GM06990 (cell line): ENCODE results near the gene MAP7D2.

Source experiments
- DNase-seq: peaks from one replicate; pipeline ENCODE4 v3.0.0-alpha.2; 2011; ENCODE audit not compliant: insufficient read length; ENCODE audit errors: extremely low read depth
- H3K27me3 ChIP-seq: replicated peaks from 2 replicates; pipeline ENCODE4 v1.6.0; 2011; ENCODE audit warnings: low read length; ENCODE audit not compliant: control insufficient read depth, insufficient read depth
- H3K36me3 ChIP-seq: 2 replicates; pipeline ENCODE4 v1.5.1; 2011; ENCODE audit warnings: low read length; ENCODE audit not compliant: control insufficient read depth, insufficient read depth
- H3K4me3 ChIP-seq: replicated peaks from 2 replicates; pipeline ENCODE4 v1.5.1; 2011; ENCODE audit warnings: low read depth, mild to moderate bottlenecking, control low read depth, low read length
- TF ChIP-seq, protein P1 (sequence below): IDR thresholded peaks from 2 replicates; pipeline ENCODE4 v1.5.1; 2011; ENCODE audit warnings: low read length, control low read depth, mild to moderate bottlenecking, inconsistent platforms; ENCODE audit not compliant: insufficient read depth, poor library complexity, severe bottlenecking

Gene MAP7D2

DNA sequence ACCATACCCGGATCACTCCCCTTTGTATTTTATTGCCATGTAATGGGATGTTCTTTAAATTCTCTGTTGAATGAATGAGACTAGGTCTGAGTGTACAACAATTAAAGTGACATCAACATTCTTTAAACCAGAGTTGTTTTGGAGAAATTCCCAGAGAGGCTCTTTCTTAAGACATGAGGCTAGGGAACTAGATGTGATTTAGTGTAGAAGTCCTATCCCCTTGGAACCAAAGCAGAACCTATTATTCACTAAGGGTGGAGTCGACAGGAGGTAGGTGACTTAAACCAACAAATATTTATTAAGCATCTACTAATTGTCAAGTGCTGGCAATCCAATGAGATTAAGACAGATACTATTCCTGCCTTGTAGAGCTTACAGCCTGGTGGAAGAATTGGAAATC is 23.3 kb upstream of the MAP7D2 start:
- DNase-seq: no peak
- TF ChIP-seq, protein P1, sequence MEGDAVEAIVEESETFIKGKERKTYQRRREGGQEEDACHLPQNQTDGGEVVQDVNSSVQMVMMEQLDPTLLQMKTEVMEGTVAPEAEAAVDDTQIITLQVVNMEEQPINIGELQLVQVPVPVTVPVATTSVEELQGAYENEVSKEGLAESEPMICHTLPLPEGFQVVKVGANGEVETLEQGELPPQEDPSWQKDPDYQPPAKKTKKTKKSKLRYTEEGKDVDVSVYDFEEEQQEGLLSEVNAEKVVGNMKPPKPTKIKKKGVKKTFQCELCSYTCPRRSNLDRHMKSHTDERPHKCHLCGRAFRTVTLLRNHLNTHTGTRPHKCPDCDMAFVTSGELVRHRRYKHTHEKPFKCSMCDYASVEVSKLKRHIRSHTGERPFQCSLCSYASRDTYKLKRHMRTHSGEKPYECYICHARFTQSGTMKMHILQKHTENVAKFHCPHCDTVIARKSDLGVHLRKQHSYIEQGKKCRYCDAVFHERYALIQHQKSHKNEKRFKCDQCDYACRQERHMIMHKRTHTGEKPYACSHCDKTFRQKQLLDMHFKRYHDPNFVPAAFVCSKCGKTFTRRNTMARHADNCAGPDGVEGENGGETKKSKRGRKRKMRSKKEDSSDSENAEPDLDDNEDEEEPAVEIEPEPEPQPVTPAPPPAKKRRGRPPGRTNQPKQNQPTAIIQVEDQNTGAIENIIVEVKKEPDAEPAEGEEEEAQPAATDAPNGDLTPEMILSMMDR: no peak
- H3K4me3 ChIP-seq: peak overlapping the region; percentile 98
- no peaks in the 10 kb centered on the region for H3K27me3 ChIP-seq
- peaks cover 5% of the 10 kb centered on the region for H3K36me3 ChIP-seq

DNA sequence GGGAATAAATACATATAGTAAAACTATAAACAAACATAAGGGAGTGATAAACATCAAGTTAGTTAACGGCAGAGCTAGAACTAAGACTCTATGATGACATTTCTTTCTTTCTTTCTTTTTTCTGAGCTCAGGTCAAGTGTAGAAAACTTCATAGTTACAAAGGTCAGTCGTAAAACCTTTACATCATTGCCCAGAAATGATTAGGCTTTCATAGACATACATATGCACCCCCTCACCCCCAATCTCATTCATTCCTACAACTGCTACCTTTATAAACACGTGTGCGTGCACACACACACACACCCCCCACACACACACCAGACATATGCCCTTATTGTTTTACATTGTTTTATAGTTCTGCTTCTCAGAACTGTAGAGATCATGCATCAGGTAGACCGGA is 19.2 kb upstream of the MAP7D2 start:
- no peak overlapping the region for H3K4me3 ChIP-seq
- no peak for DNase-seq
- TF ChIP-seq, protein P1: no peak
- no peaks in the 10 kb centered on the region for H3K27me3 ChIP-seq
- H3K36me3 ChIP-seq: peaks cover 5% of the 10 kb centered on the region

DNA sequence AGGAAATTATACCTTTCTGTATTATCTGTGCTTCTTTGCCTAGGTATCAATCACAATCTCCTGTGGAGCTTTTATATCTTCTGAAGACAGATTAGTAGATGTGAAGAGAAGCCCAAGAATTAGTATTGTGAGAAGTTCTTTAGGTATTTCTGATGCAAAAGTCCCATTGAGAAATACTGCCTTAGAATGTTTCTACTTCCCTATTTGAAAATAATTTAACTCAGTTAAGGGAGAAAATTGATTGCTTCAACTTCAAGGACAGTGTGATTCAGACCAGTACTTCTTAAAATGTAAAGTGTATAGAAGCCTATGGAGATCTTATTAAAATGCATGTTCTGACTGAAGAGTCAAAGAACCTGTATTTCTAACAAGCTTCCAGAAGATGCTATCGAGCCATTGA is 16.0 kb upstream of the MAP7D2 start:
- no peak for DNase-seq
- H3K36me3 ChIP-seq: peaks cover 3% of the 10 kb centered on the region
- TF ChIP-seq, protein P1: no peak
- H3K4me3 ChIP-seq: no peak overlapping the region
- no peaks in the 10 kb centered on the region for H3K27me3 ChIP-seq

DNA sequence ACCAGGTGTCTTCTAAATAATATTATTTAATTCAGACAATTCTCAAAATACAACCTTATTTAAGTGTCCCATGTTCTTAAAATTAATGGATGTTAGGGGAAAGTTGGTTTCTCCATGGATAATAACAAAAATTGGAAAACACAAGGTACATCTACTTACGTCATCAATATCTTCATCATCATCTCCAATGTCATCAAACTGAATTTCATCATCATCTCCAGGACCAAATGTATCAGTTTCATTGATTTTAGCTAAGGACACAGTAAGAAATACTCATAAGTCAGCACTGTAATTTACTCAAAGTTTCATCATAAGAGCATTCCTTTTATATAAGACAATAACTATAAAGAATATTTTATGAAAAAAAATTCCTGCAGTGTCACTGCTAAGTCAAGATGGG is 13.7 kb upstream of the MAP7D2 start:
- TF ChIP-seq, protein P1: no peak
- DNase-seq: no peak
- Histone ChIP-seq H3K36me3 (no peaks in the 10 kb centered on the region; the same call in none of the 2 replicates), H3K4me3 (no peak overlapping the region), H3K27me3 (no peaks in the 10 kb centered on the region)

DNA sequence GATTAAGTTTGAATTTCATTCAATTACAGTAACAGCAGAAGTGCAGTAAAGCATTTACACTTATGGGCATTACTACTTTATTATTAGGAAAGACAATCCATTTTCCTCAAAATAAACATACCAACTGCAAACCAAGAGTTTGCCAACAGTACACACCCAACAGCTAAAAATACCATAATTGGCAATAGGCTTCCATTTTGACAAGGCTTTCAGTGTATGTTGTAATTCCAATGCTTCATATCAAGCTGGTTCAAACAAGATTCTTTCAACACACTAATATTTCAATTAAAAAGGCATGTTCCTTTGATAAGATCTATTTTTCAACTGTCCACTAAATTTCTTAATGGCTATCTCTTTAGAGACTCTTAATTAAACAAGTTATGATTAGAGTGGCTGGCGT is 12.8 kb upstream of the MAP7D2 start:
- Histone ChIP-seq H3K27me3 (no peaks in the 10 kb centered on the region), H3K4me3 (no peak overlapping the region), H3K36me3 (peaks cover 3% of the 10 kb centered on the region)
- TF ChIP-seq, protein P1: no peak
- DNase-seq: no peak

DNA sequence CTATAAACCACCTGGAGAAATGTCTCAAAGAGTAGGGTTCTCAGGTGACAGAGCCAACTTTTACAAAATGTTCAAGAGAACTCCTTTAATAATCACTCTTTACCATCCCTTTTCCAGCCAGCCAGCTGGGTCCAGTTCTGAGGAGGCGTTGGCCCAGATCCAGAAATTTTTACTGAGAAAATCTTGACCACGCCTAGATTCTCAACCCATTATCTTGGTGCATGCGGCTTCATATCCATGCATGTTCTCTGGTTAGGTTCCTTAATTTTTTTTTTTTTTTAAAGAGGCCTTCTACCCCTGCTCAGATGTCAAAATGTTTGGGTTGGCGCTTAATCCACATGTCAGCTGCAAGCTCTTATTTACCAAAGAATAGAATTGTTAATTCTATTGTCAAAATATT is 12.0 kb upstream of the MAP7D2 start:
- no peaks in the 10 kb centered on the region for H3K27me3 ChIP-seq
- no peak overlapping the region for H3K4me3 ChIP-seq
- peaks cover 3% of the 10 kb centered on the region for H3K36me3 ChIP-seq
- TF ChIP-seq, protein P1: no peak
- DNase-seq: no peak
